BE2C (cell line): ENCODE measurements around the gene CASQ1.
A peak's percentile ranks its signal among the peaks of the same experiment; 100 is the strongest.

Source experiments
- DNase-seq: peaks from one replicate; pipeline ENCODE4 v3.0.0-alpha.2; 2020
- H3K27me3 ChIP-seq: fragments of 250-450 bp; sonication (Bioruptor Pico); 2 replicates; pipeline ENCODE4 v1.5.1; 2020; ENCODE audit warnings: mild to moderate bottlenecking
- H3K36me3 ChIP-seq: fragments of 250-450 bp; sonication (Bioruptor Pico); 2 replicates; pipeline ENCODE4 v1.5.1; 2020; ENCODE audit warnings: mild to moderate bottlenecking
- H3K4me1 ChIP-seq: fragments of 250-450 bp; sonication (Bioruptor Pico); 2 replicates; pipeline ENCODE4 v1.5.1; 2020
- H3K4me3 ChIP-seq: 2 replicates; pipeline ENCODE4 v1.5.1; 2011; ENCODE audit warnings: low read depth, low read length
- H3K9me3 ChIP-seq: fragments of 250-450 bp; sonication (Bioruptor Pico); 2 replicates; pipeline ENCODE4 v1.5.1; 2020
- CTCF ChIP-seq: IDR thresholded peaks from 2 replicates; pipeline ENCODE4 v1.5.1; 2012; ENCODE audit warnings: mild to moderate bottlenecking, low read depth, low read length

The CASQ1 gene

GRCh38 chr1:160192234-160192633, 1.9 kb downstream of the CASQ1 start:
- H3K4me1 ChIP-seq = peaks cover 3% of the 10 kb centered on the region; the same call in 1 of the 2 replicates

GRCh38 chr1:160193091-160193819, 2.9 kb downstream of the CASQ1 start:
- no peak overlapping the region for H3K4me3 ChIP-seq
- TF ChIP-seq CTCF = peak; percentile 99

More at GRCh38 chr1:160192234-160192633, 1.9 kb downstream of the CASQ1 start:
- DNase-seq = no peak
- Histone ChIP-seq H3K36me3 (no peaks in the 10 kb centered on the region), H3K27me3 (no peaks in the 10 kb centered on the region), H3K4me3 (no peak overlapping the region), H3K9me3 (no peaks in the 10 kb centered on the region)
- no peak for TF ChIP-seq CTCF

GRCh38 chr1:160193832-160194736, 3.7 kb downstream of the CASQ1 start:
- peaks cover 3% of the 10 kb centered on the region; the same call in 1 of the 2 replicates for H3K4me1 ChIP-seq
- no peaks in the 10 kb centered on the region for H3K27me3 ChIP-seq
- no peak for DNase-seq
- TF ChIP-seq CTCF = no peak
- no peaks in the 10 kb centered on the region for H3K9me3 ChIP-seq
- H3K4me3 ChIP-seq = no peak overlapping the region
- no peaks in the 10 kb centered on the region for H3K36me3 ChIP-seq

More at GRCh38 chr1:160193091-160193819, 2.9 kb downstream of the CASQ1 start:
- H3K9me3 ChIP-seq = no peaks in the 10 kb centered on the region
- H3K4me1 ChIP-seq = peaks cover 3% of the 10 kb centered on the region; the same call in 1 of the 2 replicates
- H3K27me3 ChIP-seq = no peaks in the 10 kb centered on the region
- DNase-seq = peak; percentile 90
- H3K36me3 ChIP-seq = no peaks in the 10 kb centered on the region

- no peak for TF ChIP-seq CTCF
- no peak overlapping the region for H3K4me3 ChIP-seq
- H3K36me3 ChIP-seq = no peaks in the 10 kb centered on the region
- H3K27me3 ChIP-seq = no peaks in the 10 kb centered on the region
- no peaks in the 10 kb centered on the region for H3K9me3 ChIP-seq
- H3K4me1 ChIP-seq = peaks cover 3% of the 10 kb centered on the region; the same call in 1 of the 2 replicates
- DNase-seq = no peak
These were observed 4.3 kb downstream of the CASQ1 start for GRCh38 chr1:160194737-160195059.

- H3K4me1 ChIP-seq = peaks cover 3% of the 10 kb centered on the region; the same call in 1 of the 2 replicates
- H3K36me3 ChIP-seq = no peaks in the 10 kb centered on the region
- H3K4me3 ChIP-seq = no peak overlapping the region
- DNase-seq = no peak
- no peaks in the 10 kb centered on the region for H3K27me3 ChIP-seq
- no peak for TF ChIP-seq CTCF
- no peaks in the 10 kb centered on the region for H3K9me3 ChIP-seq
These were observed 5.8 kb downstream of the CASQ1 start for GRCh38 chr1:160196143-160196542.
